HTR-8/SVneo (cell line): ENCODE measurements around the gene SGCA.

Experiments used
- DNase-seq: peaks from one replicate; pipeline ENCODE4 v3.0.0; 2011; ENCODE audit warnings: low spot score, mixed read lengths; ENCODE audit not compliant: insufficient read length
- FAIRE-seq: peaks from 2 replicates; lab custom pipeline; 2011; peaks lifted over from hg19 to GRCh38; lab: Jason Lieb, UNC

SGCA gene

GRCh38 chr17:50148226-50149090, 17.3 kb upstream of the SGCA start:
- FAIRE-seq (peak; percentile 83), DNase-seq (peak; percentile 68)

- FAIRE-seq (no peak), DNase-seq (no peak)
Measured at GRCh38 chr17:50149091-50149416, 16.8 kb upstream of the SGCA start.

- peak; percentile 59 for FAIRE-seq
- no peak for DNase-seq
Measured at GRCh38 chr17:50149417-50150353, 16.1 kb upstream of the SGCA start.

GRCh38 chr17:50150354-50151040, 15.3 kb upstream of the SGCA start, which contains the start of gene PPP1R9B:
Gene PPP1R9B (minus strand): TSS chr17:50150677. CDS start chr17:50150513, 164 bp downstream.
- no peak for DNase-seq
- FAIRE-seq: no peak

- peak; percentile 90 for FAIRE-seq
- DNase-seq: peak; percentile 97
Measured at GRCh38 chr17:50151041-50151936, 14.5 kb upstream of the SGCA start.

GRCh38 chr17:50151937-50152547, 13.8 kb upstream of the SGCA start:
- FAIRE-seq (peak; percentile 95), DNase-seq (peak; percentile 96)

GRCh38 chr17:50152736-50153135, 13.1 kb upstream of the SGCA start:
- no peak for FAIRE-seq

GRCh38 chr17:50153650-50154575, 11.9 kb upstream of the SGCA start:
- DNase-seq: no peak
- no peak for FAIRE-seq

More at GRCh38 chr17:50152736-50153135, 13.1 kb upstream of the SGCA start:
- no peak for DNase-seq

- DNase-seq (no peak), FAIRE-seq (no peak)
Measured at GRCh38 chr17:50154604-50155003, 11.2 kb upstream of the SGCA start.

- FAIRE-seq (no peak), DNase-seq (no peak)
Measured at GRCh38 chr17:50155115-50155819, 10.5 kb upstream of the SGCA start.

GRCh38 chr17:50157891-50158290, 7.9 kb upstream of the SGCA start:
- FAIRE-seq (peak; percentile 54), DNase-seq (no peak)

GRCh38 chr17:50161023-50161910, 4.5 kb upstream of the SGCA start:
- peak; percentile 100 for DNase-seq
- peak; percentile 100 for FAIRE-seq

GRCh38 chr17:50161911-50162288, 3.9 kb upstream of the SGCA start:
- FAIRE-seq (no peak), DNase-seq (no peak)

GRCh38 chr17:50162466-50163254, 3.1 kb upstream of the SGCA start:
- no peak for FAIRE-seq
- DNase-seq: no peak

- DNase-seq (no peak), FAIRE-seq (no peak)
Measured at GRCh38 chr17:50163843-50164696, 1.7 kb upstream of the SGCA start.
